Measurements from ENCODE around the gene SLC22A12.

SLC22A12 gene

DNA sequence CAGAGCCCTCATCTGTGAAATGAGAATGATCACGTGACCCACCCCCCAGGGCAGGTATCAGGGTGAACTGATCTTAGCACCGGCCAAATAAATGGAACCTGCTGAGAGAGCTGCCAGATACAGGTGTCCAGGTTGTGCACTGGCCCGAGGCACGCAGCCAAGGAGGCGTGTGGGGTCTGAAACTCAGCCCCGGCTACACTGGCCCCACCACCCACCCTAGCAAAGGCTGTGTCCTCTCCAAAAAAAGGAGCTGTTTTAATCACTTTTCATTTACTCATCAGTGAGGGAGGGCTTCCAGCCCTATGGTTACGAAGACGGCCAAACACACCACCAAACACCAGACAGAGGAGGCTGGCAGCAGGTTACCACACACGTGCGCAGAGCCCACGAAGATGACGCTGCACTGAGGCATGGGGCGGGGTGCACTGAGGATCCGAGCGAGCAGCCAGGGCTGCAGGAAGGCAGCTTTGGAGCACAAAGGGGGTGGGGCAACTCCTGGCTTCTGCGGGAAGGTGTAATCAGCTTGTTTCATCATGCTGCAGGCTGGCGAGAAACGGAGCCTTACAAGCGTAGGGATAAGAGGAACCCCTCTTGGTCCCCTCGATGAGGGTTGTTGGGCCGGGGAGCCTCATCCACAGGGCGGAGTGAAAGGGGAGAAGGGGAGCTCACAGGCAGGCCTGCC, 19.5 kb upstream of the SLC22A12 start:
- H3K4me3 ChIP-seq (ENCODE audit: control insufficient read depth, low read depth, low read length) = no peak overlapping the region
- no peak for DNase-seq (ENCODE audit: low read depth)
- TF ChIP-seq, protein P1, sequence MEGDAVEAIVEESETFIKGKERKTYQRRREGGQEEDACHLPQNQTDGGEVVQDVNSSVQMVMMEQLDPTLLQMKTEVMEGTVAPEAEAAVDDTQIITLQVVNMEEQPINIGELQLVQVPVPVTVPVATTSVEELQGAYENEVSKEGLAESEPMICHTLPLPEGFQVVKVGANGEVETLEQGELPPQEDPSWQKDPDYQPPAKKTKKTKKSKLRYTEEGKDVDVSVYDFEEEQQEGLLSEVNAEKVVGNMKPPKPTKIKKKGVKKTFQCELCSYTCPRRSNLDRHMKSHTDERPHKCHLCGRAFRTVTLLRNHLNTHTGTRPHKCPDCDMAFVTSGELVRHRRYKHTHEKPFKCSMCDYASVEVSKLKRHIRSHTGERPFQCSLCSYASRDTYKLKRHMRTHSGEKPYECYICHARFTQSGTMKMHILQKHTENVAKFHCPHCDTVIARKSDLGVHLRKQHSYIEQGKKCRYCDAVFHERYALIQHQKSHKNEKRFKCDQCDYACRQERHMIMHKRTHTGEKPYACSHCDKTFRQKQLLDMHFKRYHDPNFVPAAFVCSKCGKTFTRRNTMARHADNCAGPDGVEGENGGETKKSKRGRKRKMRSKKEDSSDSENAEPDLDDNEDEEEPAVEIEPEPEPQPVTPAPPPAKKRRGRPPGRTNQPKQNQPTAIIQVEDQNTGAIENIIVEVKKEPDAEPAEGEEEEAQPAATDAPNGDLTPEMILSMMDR (IDR thresholded peaks at IDR 0.05; ENCODE audit: control insufficient read depth, insufficient read depth, low read depth, low read length, missing control alignments) = no peak

DNA sequence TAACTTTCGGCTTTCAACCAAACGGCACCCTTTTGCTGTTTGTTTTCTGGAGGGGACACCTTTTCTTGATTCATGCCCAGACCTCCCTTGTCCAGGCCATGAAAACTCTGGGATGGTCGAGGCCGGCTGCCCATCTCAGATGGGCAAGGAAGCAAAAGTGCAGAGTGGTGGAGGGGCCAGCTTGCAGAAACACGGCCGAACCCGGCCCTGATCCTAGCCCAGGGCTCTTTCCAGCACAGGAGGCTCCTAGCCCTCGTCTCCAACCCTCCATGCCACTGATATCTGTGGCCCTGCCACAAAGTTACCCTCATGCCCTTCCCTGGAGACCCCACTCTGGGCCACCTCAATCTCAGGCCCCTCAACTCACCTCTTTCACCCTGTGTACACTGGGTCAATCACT, 18.9 kb upstream of the SLC22A12 start:
- no peak overlapping the region for H3K4me3 ChIP-seq (ENCODE audit: control insufficient read depth, low read depth, low read length)
- TF ChIP-seq, protein P1 (IDR thresholded peaks at IDR 0.05; ENCODE audit: control insufficient read depth, insufficient read depth, low read depth, low read length, missing control alignments) = no peak
- no peak for DNase-seq (ENCODE audit: low read depth)

DNA sequence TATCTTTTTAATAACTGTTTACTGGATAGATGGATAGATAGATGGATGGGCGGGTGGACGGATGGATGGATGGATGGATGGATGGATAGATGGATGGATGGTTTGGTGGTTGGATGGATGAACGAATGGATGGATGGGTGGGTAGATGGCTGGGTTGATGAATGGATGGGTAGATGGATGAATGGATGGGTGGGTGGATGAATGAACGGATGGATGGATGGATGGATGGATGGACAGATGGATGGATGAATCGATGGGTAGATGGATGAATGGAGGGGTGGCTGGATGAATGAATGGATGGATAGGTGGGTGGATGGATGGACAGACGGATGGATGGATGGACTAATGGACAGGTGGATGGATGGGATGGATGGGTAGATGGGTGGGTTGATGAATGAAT, 13.8 kb upstream of the SLC22A12 start:
- H3K4me3 ChIP-seq (ENCODE audit: control insufficient read depth, low read depth, low read length) = no peak overlapping the region
- TF ChIP-seq, protein P1 (IDR thresholded peaks at IDR 0.05; ENCODE audit: control insufficient read depth, insufficient read depth, low read depth, low read length, missing control alignments) = no peak
- DNase-seq (ENCODE audit: low read depth) = no peak

DNA sequence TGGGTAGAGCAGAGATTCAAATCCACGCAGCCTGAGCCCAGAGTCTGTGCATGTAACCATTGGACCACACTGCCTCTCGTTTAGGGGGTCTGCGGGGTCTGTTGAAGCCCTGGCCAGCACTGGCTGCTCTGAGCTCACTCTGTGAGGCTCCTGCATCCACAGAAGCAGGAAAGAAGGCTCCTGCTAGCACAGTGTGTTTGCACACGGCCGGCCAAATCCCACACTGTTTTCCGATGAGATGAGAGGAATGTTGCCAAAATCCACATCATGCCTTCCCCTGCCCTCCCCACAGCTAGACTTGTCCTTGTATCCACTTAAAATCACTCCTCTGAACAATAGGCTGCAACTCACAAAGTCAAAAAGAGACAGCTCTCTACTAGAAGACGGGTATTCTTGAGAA, 10.6 kb upstream of the SLC22A12 start:
- TF ChIP-seq, protein P1 (IDR thresholded peaks at IDR 0.05; ENCODE audit: control insufficient read depth, insufficient read depth, low read depth, low read length, missing control alignments) = no peak
- no peak overlapping the region for H3K4me3 ChIP-seq (ENCODE audit: control insufficient read depth, low read depth, low read length)
- no peak for DNase-seq (ENCODE audit: low read depth)

DNA sequence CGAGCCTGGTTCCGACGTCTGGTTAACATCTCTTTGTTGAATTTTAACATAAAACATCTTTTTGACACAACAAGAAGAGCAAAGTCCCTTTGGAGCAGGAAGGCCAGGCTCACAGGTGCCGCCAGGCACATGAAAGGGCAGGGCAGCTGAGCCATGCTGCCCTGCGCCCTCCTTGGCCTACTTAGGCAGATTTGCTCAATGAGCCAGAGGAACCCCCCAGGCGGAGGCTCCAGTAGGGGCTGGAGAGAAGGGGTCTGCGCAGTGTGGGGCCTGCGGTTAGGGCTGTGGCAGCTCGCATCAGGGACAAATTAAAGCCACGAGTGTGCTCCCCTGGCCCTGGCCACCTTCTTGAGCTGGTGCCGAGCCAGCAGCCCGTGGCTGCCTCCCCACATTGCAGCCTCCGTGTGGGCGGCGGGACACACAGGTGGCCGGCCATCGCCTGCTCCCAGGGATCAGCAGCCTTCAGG, 9.9 kb upstream of the SLC22A12 start:
- no peak for DNase-seq (ENCODE audit: low read depth)
- no peak overlapping the region for H3K4me3 ChIP-seq (ENCODE audit: control insufficient read depth, low read depth, low read length)
- TF ChIP-seq, protein P1 (IDR thresholded peaks at IDR 0.05; ENCODE audit: control insufficient read depth, insufficient read depth, low read depth, low read length, missing control alignments) = no peak

DNA sequence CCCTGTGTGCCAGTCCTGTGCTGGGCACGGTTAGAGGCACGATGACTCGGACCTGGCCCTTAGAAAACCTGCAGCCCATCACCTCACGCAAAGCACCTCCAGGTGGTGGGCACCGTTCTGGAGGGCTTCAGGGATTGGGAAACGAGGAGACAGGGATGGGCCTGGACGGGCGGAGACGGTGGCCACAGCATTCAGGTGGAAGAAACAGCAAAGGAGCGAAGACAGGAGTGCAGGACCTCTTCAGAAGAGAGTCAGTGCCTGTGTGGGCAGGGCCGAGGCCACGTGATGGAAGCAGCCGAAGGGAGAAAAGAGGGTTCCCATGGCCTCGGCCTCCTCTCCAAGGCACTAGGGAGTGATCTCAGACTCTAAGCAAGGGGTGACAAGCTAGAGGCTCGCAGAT, 8.1 kb upstream of the SLC22A12 start:
- no peak for DNase-seq (ENCODE audit: low read depth)
- no peak overlapping the region for H3K4me3 ChIP-seq (ENCODE audit: control insufficient read depth, low read depth, low read length)
- TF ChIP-seq, protein P1 (IDR thresholded peaks at IDR 0.05; ENCODE audit: control insufficient read depth, insufficient read depth, low read depth, low read length, missing control alignments) = no peak

Data from AG09309 (cell line).